Ishikawa (cell line): Measurements from ENCODE around the gene CLCA1.

Experiments used
- CREB1 ChIP-seq: IDR thresholded peaks from 2 replicates; pipeline ENCODE4 v1.6.1; 2012; ENCODE audit warnings: low read depth
- RAD21 ChIP-seq: IDR thresholded peaks from 2 replicates; pipeline ENCODE4 v1.6.1; 2012; ENCODE audit warnings: low read depth
- TAF1 ChIP-seq: IDR thresholded peaks from 2 replicates; pipeline ENCODE4 v1.6.1; 2012; ENCODE audit warnings: low read depth, mild to moderate bottlenecking
- TCF12 ChIP-seq: IDR thresholded peaks from 2 replicates; pipeline ENCODE4 v1.6.1; 2012; ENCODE audit warnings: low read depth
- TF ChIP-seq, protein P1 (sequence below): IDR thresholded peaks from 2 replicates; pipeline ENCODE4 v1.6.1; 2012

DNA sequence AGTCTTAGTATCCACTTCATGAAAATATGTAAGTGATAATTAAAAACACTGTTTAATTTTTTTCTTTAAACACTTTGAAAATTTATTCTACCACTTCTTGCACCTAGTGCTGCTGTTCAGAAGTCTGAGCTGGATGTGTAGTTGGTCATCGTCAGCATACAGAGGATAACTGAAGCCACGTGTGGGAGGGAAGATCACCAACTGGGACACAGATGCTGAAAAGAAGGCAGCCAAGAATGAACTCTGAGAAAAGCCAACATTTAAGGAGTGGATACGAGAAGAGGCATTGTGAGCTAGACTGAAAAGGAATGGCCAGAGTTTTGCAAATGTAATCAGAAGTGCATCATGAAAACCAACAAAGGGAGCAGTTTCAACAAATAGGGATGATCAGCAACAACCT is 53.5 kb downstream of the CLCA1 start:
- no peak for TF ChIP-seq CREB1
- TF ChIP-seq, protein P1, sequence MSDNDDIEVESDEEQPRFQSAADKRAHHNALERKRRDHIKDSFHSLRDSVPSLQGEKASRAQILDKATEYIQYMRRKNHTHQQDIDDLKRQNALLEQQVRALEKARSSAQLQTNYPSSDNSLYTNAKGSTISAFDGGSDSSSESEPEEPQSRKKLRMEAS = no peak
- TF ChIP-seq TCF12 = no peak
- no peak for TF ChIP-seq RAD21
- TF ChIP-seq TAF1 = no peak
